ENCODE data around the gene RPL22L1.
"Not testable (repeated sequence)": the region's sequence is repeated elsewhere in the genome, so short reads cannot be mapped to it uniquely, and the experiment has no call there.

The RPL22L1 gene

GRCh38 chr3:170829546-170830272, 40.3 kb downstream of the RPL22L1 start:
- no peak for DNase-seq (ENCODE audit: low spot score)

- DNase-seq (ENCODE audit: low spot score) = no peak
Observed at GRCh38 chr3:170826047-170826446, 43.9 kb downstream of the RPL22L1 start.

- not testable (repeated sequence) for DNase-seq (ENCODE audit: low spot score)
Observed at GRCh38 chr3:170823562-170823961, 46.4 kb downstream of the RPL22L1 start.

GRCh38 chr3:170818325-170818724, 51.7 kb downstream of the RPL22L1 start:
- not testable (repeated sequence) for DNase-seq (ENCODE audit: low spot score)

GRCh38 chr3:170817471-170817870, 52.5 kb downstream of the RPL22L1 start:
- DNase-seq (ENCODE audit: low spot score) = not testable (repeated sequence)

DNA sequence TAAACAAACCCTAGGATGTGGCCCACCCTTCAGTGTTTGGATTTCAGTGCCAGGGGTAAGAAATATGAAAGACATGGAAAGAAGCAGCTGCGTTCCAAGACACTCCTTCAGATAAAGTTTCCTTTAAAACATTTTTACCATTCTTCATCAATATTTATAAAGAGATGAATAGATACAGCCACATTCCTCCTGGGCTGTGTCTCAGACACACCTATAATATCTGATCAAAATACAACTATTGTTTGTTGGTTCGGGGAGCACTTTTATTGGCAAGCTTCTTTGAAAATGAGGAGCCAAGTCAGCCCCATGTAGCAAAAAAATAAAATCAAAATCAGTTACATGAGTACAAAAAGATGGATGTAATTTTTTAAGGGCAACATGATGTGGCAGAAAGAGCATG, 53.2 kb downstream of the RPL22L1 start:
- DNase-seq (ENCODE audit: low spot score) = no peak

GRCh38 chr3:170816341-170816740, 53.7 kb downstream of the RPL22L1 start:
- no peak for DNase-seq (ENCODE audit: low spot score)

DNA sequence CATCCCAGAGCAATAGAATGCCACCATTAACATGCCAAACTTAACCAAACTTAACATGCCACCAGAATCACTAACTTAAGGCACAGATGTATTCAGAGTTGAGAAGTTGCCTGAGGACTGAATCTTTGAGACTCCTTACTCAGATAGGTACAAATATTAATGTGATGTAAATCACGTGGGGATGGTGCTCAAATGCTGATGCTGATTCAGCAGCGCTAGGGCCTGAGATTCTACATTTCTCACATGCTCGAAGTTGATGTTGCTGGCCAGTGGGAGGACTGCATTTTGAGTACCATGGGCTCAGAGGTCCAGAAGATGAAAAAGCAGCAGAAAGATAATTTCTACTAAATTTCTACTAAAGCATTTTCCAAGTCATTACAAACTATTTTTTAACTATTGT, 54.1 kb downstream of the RPL22L1 start:
- no peak for DNase-seq (ENCODE audit: low spot score)

DNA sequence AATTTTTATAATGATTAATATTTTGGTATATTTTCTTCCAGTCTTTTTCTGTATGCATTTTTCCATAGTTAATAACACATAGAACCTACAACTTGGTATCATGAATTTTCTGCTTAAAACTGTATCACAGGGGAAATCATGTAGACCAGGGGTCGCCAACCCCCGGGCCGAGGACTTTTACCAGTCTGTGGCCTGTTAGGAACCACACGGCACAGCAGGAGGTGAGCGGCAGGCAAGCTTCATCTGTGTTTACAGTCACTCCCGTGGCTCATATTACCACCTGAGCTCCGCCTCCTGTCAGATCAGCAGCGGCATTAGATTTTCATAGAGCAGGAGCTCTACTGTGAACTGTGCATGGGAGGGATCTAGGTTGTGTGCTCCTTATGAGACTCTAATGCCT, 54.7 kb downstream of the RPL22L1 start:
- no peak for DNase-seq (ENCODE audit: low spot score)

All from pons (tissue), 1 donor.